ENCODE data around the gene DLGAP1. TPM values are rescaled to one million over a fixed set of nuclear protein-coding genes. Genes with fewer than 3 reads are reported as not detected.
A peak's percentile ranks its signal among the peaks of the same experiment; 100 is the strongest.

Gene DLGAP1
- total and polyA plus RNA-seq, 2 of the 8 experiments (the other 6 are each of a cell fraction or from before 2014, with no cell fraction given): 11.8 to 16.9 TPM

GRCh38 chr18:3585656-3586509, 869.2 kb downstream of the DLGAP1 start (continued):
- TF ChIP-seq SIN3A (conservative IDR thresholded peaks at IDR 0.05 in 1 of 2, IDR thresholded peaks at IDR 0.05 in 1 of 2; ENCODE audit: low read depth in 1 of 2, low read length in 2 of 2) (0 out of 4 replicates have a peak, but pooled peaks of 1 of the 2 experiments have one; percentile 52), TEAD4 (IDR thresholded peaks at IDR 0.05; ENCODE audit: low read depth, low read length) (0 out of 2 replicates have a peak, but pooled peaks have one; percentile 30), E2F6 (IDR thresholded peaks at IDR 0.05) (0 out of 2 replicates have a peak, but pooled peaks have one; percentile 33), RAD21 (IDR thresholded peaks at IDR 0.05 in 1 of 2, conservative IDR thresholded peaks at IDR 0.05 in 1 of 2; ENCODE audit: low read depth in 2 of 2, low read length in 2 of 2) (peak; percentile 88 to 92), ASH2L (IDR thresholded peaks at IDR 0.05; ENCODE audit: low read length) (no peak), SUZ12 (IDR thresholded peaks at IDR 0.05; ENCODE audit: low read length) (no peak), CHD2 (IDR thresholded peaks at IDR 0.05; ENCODE audit: low read length) (0 out of 2 replicates have a peak, but pooled peaks have one; percentile 33)
